Measurements from ENCODE around the gene SDHD.
"Not testable (repeated sequence)": the region's sequence is repeated elsewhere in the genome, so short reads cannot be mapped to it uniquely, and the experiment has no call there.

The SDHD gene

DNA sequence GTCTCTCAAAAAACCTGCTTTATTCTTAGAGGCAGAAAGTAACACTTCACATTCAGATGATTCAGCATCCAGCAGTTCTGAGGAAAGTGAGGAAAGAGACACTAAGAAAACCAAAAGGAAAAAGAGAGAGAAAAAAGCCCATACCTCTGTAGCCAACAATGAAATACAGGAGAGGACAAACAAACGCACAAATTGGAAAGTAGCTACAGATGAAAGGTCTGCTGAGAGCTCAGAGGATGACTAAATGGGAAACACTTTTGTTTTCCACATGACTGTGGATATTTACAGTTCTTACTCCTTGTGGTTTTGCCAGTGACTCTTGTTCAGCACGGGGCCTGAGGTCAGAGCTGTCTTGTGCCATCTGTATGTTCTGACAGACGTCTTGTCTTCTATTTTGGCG is 3.9 kb upstream of the SDHD start:
- H3K4me1 ChIP-seq (ENCODE audit: insufficient read depth, low read length): peaks cover 25% of the 10 kb centered on the region
- no peaks in the 10 kb centered on the region for H4K20me1 ChIP-seq (ENCODE audit: insufficient read depth, low read length)
- ATAC-seq (ENCODE audit: insufficient read depth, low read depth) (no peak), DNase-seq (no peak)
- no peaks in the 10 kb centered on the region for H3K27me3 ChIP-seq (ENCODE audit: insufficient read depth, low read length, poor library complexity)
- H3K79me2 ChIP-seq (ENCODE audit: insufficient read depth, low read length): peaks cover 43% of the 10 kb centered on the region
- H3K36me3 ChIP-seq (ENCODE audit: insufficient read depth, low read length): peaks cover 83% of the 10 kb centered on the region
- no peak overlapping the region for H3K4me2 ChIP-seq (ENCODE audit: insufficient read depth, low read length)
- H2AFZ ChIP-seq (ENCODE audit: low read depth, low read length): no peak overlapping the region
- no peaks in the 10 kb centered on the region for H3K9me3 ChIP-seq (ENCODE audit: insufficient read depth, low read length, severe bottlenecking)
- no peak overlapping the region for H3K4me3 ChIP-seq (ENCODE audit: low read depth in 1 of 2, low read length in 2 of 2)
- TF ChIP-seq, protein P1, sequence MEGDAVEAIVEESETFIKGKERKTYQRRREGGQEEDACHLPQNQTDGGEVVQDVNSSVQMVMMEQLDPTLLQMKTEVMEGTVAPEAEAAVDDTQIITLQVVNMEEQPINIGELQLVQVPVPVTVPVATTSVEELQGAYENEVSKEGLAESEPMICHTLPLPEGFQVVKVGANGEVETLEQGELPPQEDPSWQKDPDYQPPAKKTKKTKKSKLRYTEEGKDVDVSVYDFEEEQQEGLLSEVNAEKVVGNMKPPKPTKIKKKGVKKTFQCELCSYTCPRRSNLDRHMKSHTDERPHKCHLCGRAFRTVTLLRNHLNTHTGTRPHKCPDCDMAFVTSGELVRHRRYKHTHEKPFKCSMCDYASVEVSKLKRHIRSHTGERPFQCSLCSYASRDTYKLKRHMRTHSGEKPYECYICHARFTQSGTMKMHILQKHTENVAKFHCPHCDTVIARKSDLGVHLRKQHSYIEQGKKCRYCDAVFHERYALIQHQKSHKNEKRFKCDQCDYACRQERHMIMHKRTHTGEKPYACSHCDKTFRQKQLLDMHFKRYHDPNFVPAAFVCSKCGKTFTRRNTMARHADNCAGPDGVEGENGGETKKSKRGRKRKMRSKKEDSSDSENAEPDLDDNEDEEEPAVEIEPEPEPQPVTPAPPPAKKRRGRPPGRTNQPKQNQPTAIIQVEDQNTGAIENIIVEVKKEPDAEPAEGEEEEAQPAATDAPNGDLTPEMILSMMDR (IDR thresholded peaks at IDR 0.05; ENCODE audit: borderline replicate concordance, extremely low read depth, low read length, poor library complexity, severe bottlenecking): no peak
- TF ChIP-seq EZH2 (IDR thresholded peaks at IDR 0.05; ENCODE audit: borderline replicate concordance, low read depth, low read length, severe bottlenecking): no peak
- H3K27ac ChIP-seq (ENCODE audit: low read length): no peak overlapping the region
- H3K9ac ChIP-seq (ENCODE audit: low read depth, low read length): no peak overlapping the region

DNA sequence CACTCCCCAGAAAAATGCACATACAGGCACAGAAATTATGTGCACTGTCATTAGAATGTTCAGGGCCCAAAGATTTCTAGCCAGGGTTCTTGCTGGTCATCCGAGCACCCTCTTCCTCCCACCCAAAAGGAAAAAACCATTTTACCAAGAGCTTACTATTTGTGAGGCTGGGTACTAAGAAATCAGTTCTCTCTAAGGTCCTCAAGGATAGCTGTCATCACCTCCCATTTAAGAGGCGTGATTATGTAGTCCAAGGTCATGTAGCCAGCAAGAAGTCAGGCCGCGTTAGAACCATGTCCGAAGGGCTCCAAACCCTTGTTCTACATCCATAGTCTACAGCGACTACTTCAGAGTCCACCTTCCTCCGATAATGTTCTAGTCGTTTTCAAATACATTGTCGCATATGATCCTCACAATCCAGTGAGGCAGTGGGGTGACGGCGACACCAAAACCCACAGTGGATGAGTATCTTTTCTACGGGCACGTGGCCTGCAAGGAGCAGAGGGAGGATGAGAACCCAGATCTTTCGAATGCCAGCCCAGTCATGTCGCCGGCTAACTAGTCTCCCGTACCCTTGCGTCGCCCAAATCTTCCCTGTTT is 751 bp upstream of the SDHD start:
- TF ChIP-seq, protein P1 (IDR thresholded peaks at IDR 0.05; ENCODE audit: borderline replicate concordance, extremely low read depth, low read length, poor library complexity, severe bottlenecking): no peak
- no peak for TF ChIP-seq EZH2 (IDR thresholded peaks at IDR 0.05; ENCODE audit: borderline replicate concordance, low read depth, low read length, severe bottlenecking)
- ATAC-seq (ENCODE audit: insufficient read depth, low read depth) (peak; percentile 46), DNase-seq (peak; percentile 40)
- no peaks in the 10 kb centered on the region for H3K9me3 ChIP-seq (ENCODE audit: insufficient read depth, low read length, severe bottlenecking)
- H3K36me3 ChIP-seq (ENCODE audit: insufficient read depth, low read length): peaks cover 83% of the 10 kb centered on the region
- no peaks in the 10 kb centered on the region for H4K20me1 ChIP-seq (ENCODE audit: insufficient read depth, low read length)
- H3K79me2 ChIP-seq (ENCODE audit: insufficient read depth, low read length): peaks cover 56% of the 10 kb centered on the region
- peak overlapping the region; percentile 72 to 93 for H3K4me3 ChIP-seq (ENCODE audit: low read depth in 1 of 2, low read length in 2 of 2)
- peak overlapping the region; percentile 93 for H3K27ac ChIP-seq (ENCODE audit: low read length)
- no peaks in the 10 kb centered on the region for H3K27me3 ChIP-seq (ENCODE audit: insufficient read depth, low read length, poor library complexity)
- H2AFZ ChIP-seq (ENCODE audit: low read depth, low read length): peak overlapping the region; percentile 90
- peak overlapping the region; percentile 89 for H3K4me2 ChIP-seq (ENCODE audit: insufficient read depth, low read length)
- H3K9ac ChIP-seq (ENCODE audit: low read depth, low read length): peak overlapping the region; percentile 82
- H3K4me1 ChIP-seq (ENCODE audit: insufficient read depth, low read length): peaks cover 44% of the 10 kb centered on the region

DNA sequence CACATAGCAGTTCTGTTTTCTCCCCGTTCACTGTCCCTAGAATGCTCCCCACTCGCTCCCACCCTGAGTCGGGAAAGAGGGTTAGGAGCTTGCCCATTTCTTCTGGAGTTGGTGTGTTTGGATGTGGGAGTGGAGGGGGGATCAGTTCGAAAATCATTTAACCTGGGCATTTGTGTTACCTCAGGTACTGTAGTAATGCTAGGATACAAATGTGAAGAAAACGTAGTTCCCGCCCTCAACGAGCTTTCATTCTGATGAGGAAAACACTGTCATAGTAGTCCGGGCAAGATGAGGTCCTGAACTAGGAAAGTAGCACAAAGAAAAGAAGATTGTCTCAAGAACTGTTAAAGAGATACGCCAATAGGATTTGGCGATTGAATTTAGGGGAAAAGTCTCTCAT is 539 bp downstream of the SDHD start:
- H3K27ac ChIP-seq (ENCODE audit: low read length): peak overlapping the region; percentile 93
- peak overlapping the region; percentile 89 for H3K4me2 ChIP-seq (ENCODE audit: insufficient read depth, low read length)
- H3K27me3 ChIP-seq (ENCODE audit: insufficient read depth, low read length, poor library complexity): no peaks in the 10 kb centered on the region
- peaks cover 89% of the 10 kb centered on the region for H3K36me3 ChIP-seq (ENCODE audit: insufficient read depth, low read length)
- no peaks in the 10 kb centered on the region for H4K20me1 ChIP-seq (ENCODE audit: insufficient read depth, low read length)
- DNase-seq (no peak), ATAC-seq (ENCODE audit: insufficient read depth, low read depth) (no peak)
- H3K4me1 ChIP-seq (ENCODE audit: insufficient read depth, low read length): peaks cover 44% of the 10 kb centered on the region
- peak overlapping the region; percentile 90 for H2AFZ ChIP-seq (ENCODE audit: low read depth, low read length)
- peaks cover 56% of the 10 kb centered on the region for H3K79me2 ChIP-seq (ENCODE audit: insufficient read depth, low read length)
- peak overlapping the region; percentile 72 to 93 for H3K4me3 ChIP-seq (ENCODE audit: low read depth in 1 of 2, low read length in 2 of 2)
- H3K9me3 ChIP-seq (ENCODE audit: insufficient read depth, low read length, severe bottlenecking): no peaks in the 10 kb centered on the region
- peak overlapping the region; percentile 82 for H3K9ac ChIP-seq (ENCODE audit: low read depth, low read length)
- TF ChIP-seq, protein P1 (IDR thresholded peaks at IDR 0.05; ENCODE audit: borderline replicate concordance, extremely low read depth, low read length, poor library complexity, severe bottlenecking): no peak
- no peak for TF ChIP-seq EZH2 (IDR thresholded peaks at IDR 0.05; ENCODE audit: borderline replicate concordance, low read depth, low read length, severe bottlenecking)

DNA sequence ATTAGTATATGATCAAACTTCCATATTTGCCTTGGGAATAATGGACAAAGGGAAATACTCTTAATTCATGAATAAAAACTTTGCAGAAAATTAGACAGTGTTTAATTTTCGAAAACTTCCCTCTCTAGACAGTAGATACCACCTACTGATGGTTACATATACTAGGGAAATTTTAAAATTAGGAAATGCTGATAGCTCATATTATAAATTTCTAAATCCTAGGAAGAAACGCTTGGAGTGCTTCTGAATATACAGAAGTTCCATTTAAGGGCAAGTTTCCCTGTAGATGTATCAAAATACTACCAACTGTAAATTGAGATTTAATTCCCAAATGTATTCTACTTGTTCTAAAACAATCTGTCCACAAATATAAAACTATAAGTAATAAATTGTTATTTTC is 8.6 kb downstream of the SDHD start:
- H4K20me1 ChIP-seq (ENCODE audit: insufficient read depth, low read length); H3K27ac ChIP-seq (ENCODE audit: low read length); H3K9me3 ChIP-seq (ENCODE audit: insufficient read depth, low read length, severe bottlenecking); H3K9ac ChIP-seq (ENCODE audit: low read depth, low read length); H3K4me2 ChIP-seq (ENCODE audit: insufficient read depth, low read length); H3K4me1 ChIP-seq (ENCODE audit: insufficient read depth, low read length); DNase-seq; H3K79me2 ChIP-seq (ENCODE audit: insufficient read depth, low read length); ATAC-seq (ENCODE audit: insufficient read depth, low read depth); H2AFZ ChIP-seq (ENCODE audit: low read depth, low read length); H3K4me3 ChIP-seq (ENCODE audit: low read depth in 1 of 2, low read length in 2 of 2); H3K27me3 ChIP-seq (ENCODE audit: insufficient read depth, low read length, poor library complexity): not testable (repeated sequence)
- peaks cover 50% of the 10 kb centered on the region for H3K36me3 ChIP-seq (ENCODE audit: insufficient read depth, low read length)

All from DND-41 (cell line).